SK-N-SH treated with all-trans-retinoic acid at 6 μM for 48 hours (cell line): ENCODE results near the gene SSNA1.

ENCODE experiments used
- ESRRG ChIP-seq: fragments of 250-450 bp; sonication (Bioruptor Pico); IDR thresholded peaks from 2 replicates; pipeline ENCODE4 v1.6.1; 2021; ENCODE audit warnings: mild to moderate bottlenecking
- PATZ1 ChIP-seq: fragments of 250-450 bp; sonication (Bioruptor Pico); IDR thresholded peaks from 2 replicates; pipeline ENCODE4 v1.8.0; 2020; ENCODE audit warnings: mild to moderate bottlenecking, moderate library complexity, borderline replicate concordance
- ZC3H10 ChIP-seq: fragments of 250-450 bp; sonication (Bioruptor Pico); IDR thresholded peaks from 2 replicates; pipeline ENCODE4 v1.5.1; 2021; ENCODE audit warnings: mild to moderate bottlenecking, moderate library complexity
- ZFP30 ChIP-seq: fragments of 450-650 bp; formaldehyde crosslinking; IDR thresholded peaks from 2 replicates; pipeline ENCODE4 v1.5.0; 2022; ENCODE audit warnings: mild to moderate bottlenecking, moderate library complexity
- ZNF565 ChIP-seq: fragments of 450-650 bp; formaldehyde crosslinking; conservative IDR thresholded peaks from 2 replicates; pipeline ENCODE4 v1.5.0; 2020; ENCODE audit warnings: low read depth, mild to moderate bottlenecking, moderate library complexity

- no peak for TF ChIP-seq ZFP30 (CRISPR knock-in tag)
- no peak for TF ChIP-seq ZC3H10 (CRISPR knock-in tag)
- TF ChIP-seq ESRRG (CRISPR knock-in tag), result no peak
- no peak for TF ChIP-seq PATZ1 (CRISPR knock-in tag)
- no peak for TF ChIP-seq ZNF565
These were observed 39.5 kb downstream of the SSNA1 start for GRCh38 chr9:137227853-137228505.
